Stimulated activated CD4-positive, alpha-beta T cell treated with anti-CD3 and anti-CD28 coated beads, Interleukin-1b, Interleukin-23, amount 100 ng/mL, for 1 hour (primary cell): Measurements from ENCODE around the gene OR10V1.

ENCODE experiments used
- DNase-seq, 2 donors: peaks; one replicate each; pipeline ENCODE4 v3.0.0-alpha.2; 2020; ENCODE audit warnings: low read depth in 2 of 2

Gene OR10V1

GRCh38 chr11:59668950-59669610 lies 44.6 kb downstream of the OR10V1 start, which contains the start of gene PATL1:
Gene PATL1, minus strand, starts transcription at chr11:59669037. Its CDS starts 142 bp downstream, at chr11:59668895.
- DNase-seq, result peak; percentile 93 to 97

- DNase-seq, result peak; percentile 29 to 65
These were observed 45.3 kb downstream of the OR10V1 start for GRCh38 chr11:59668188-59668949.

- no peak for DNase-seq
These were observed 45.8 kb downstream of the OR10V1 start for GRCh38 chr11:59667812-59668187.

GRCh38 chr11:59666969-59667368 lies 46.7 kb downstream of the OR10V1 start:
- DNase-seq, result no peak
